ENCODE data around the gene CCDC136.

- no peak for TF ChIP-seq CTCF (IDR thresholded peaks at IDR 0.05; ENCODE audit: low read depth, low read length, poor library complexity, severe bottlenecking)
- TF ChIP-seq EZH2phosphoT487 (IDR thresholded peaks at IDR 0.05; ENCODE audit: borderline replicate concordance, low read length), result no peak
Observed at GRCh38 chr7:128865303-128865702, 73.5 kb downstream of the CCDC136 start.
